Neural cell (in vitro differentiated cells): ENCODE measurements around the gene CANT1. TPM values are rescaled to one million over a fixed set of nuclear protein-coding genes. Genes with fewer than 3 reads are reported as not detected.

Source experiments
- H2AFZ ChIP-seq: fragments of 200-600, 300-800 bp; sonication (generic), shearing (Covaris generic); 2 replicates; pipeline ENCODE4 v1.6.0; 2014; ENCODE audit warnings: low read depth, mild to moderate bottlenecking, antibody characterized with exemption, low read length, moderate library complexity
- H3F3A ChIP-seq: fragments of 200-600 bp; shearing (Covaris generic); 2 replicates; pipeline ENCODE4 v1.6.1; 2016; ENCODE audit warnings: mild to moderate bottlenecking, moderate library complexity, mixed read lengths, antibody characterized with exemption, low read length; ENCODE audit not compliant: insufficient read depth, poor library complexity, severe bottlenecking
- H3K27ac ChIP-seq: fragments of 200-600, 300-800 bp; sonication (generic), shearing (Covaris generic); 2 replicates; pipeline ENCODE4 v1.5.1; 2014; ENCODE audit warnings: mild to moderate bottlenecking, low read length, moderate library complexity
- H3K27me3 ChIP-seq: fragments of 300-800, 200-600 bp; sonication (generic), shearing (Covaris generic); 2 replicates; pipeline ENCODE4 v1.6.0; 2014; ENCODE audit warnings: mild to moderate bottlenecking, low read depth, low read length, moderate library complexity; ENCODE audit not compliant: insufficient read depth
- H3K36me3 ChIP-seq: fragments of 300-800, 200-600 bp; sonication (generic), shearing (Covaris generic); 2 replicates; pipeline ENCODE4 v1.5.1; 2014; ENCODE audit warnings: mild to moderate bottlenecking, antibody characterized with exemption, low read length, moderate library complexity; ENCODE audit not compliant: insufficient read depth
- H3K4me2 ChIP-seq: fragments of 300-800, 200-600 bp; sonication (generic), shearing (Covaris generic); 2 replicates; pipeline ENCODE4 v1.6.0; 2014; ENCODE audit warnings: mild to moderate bottlenecking, low read length
- H3K4me3 ChIP-seq: fragments of 300-800, 200-600 bp; sonication (generic), shearing (Covaris generic); 2 replicates; pipeline ENCODE4 v1.5.1; 2014; ENCODE audit warnings: mild to moderate bottlenecking, low read length, moderate library complexity
- H3K79me2 ChIP-seq: fragments of 200-600 bp; shearing (Covaris generic); replicated peaks from 2 replicates; pipeline ENCODE4 v1.6.0; 2014; ENCODE audit warnings: mild to moderate bottlenecking, low read length, moderate library complexity; ENCODE audit not compliant: insufficient read depth
- H3K9ac ChIP-seq: fragments of 300-800, 200-600 bp; sonication (generic), shearing (Covaris generic); 2 replicates; pipeline ENCODE4 v1.6.1; 2016; ENCODE audit warnings: mild to moderate bottlenecking, low read length, mixed read lengths
- H3K9me2 ChIP-seq: fragments of 200-600 bp; shearing (Covaris generic); 2 replicates; pipeline ENCODE4 v1.6.1; 2016; ENCODE audit warnings: mild to moderate bottlenecking, low read length, mixed read lengths; ENCODE audit not compliant: insufficient read depth
- H3K9me3 ChIP-seq: fragments of 200-600, 300-800 bp; sonication (generic), shearing (Covaris generic); 2 replicates; pipeline ENCODE4 v1.6.1; 2016; ENCODE audit warnings: mild to moderate bottlenecking, mixed run types, low read length, moderate library complexity, mixed read lengths
- H4K20me1 ChIP-seq: fragments of 200-600 bp; shearing (Covaris generic); 2 replicates; pipeline ENCODE4 v1.6.1; 2016; ENCODE audit warnings: mild to moderate bottlenecking, mixed run types; ENCODE audit not compliant: insufficient read depth
- EP300 ChIP-seq: fragments of 450-650 bp; conservative IDR thresholded peaks from 2 replicates; pipeline ENCODE4 v1.6.1; 2014; ENCODE audit warnings: antibody characterized with exemption, mild to moderate bottlenecking, moderate library complexity; ENCODE audit not compliant: poor library complexity, severe bottlenecking
- EZH2 ChIP-seq: fragments of 200-600, 300-800 bp; shearing (Covaris generic), sonication (generic); IDR thresholded peaks from 2 replicates; pipeline ENCODE4 v1.6.1; 2014; ENCODE audit warnings: antibody characterized with exemption, low read length, borderline replicate concordance, mild to moderate bottlenecking; ENCODE audit not compliant: insufficient read depth, poor library complexity, severe bottlenecking
- MXI1 ChIP-seq: fragments of 450-650 bp; conservative IDR thresholded peaks from 2 replicates; pipeline ENCODE4 v1.6.1; 2014; ENCODE audit warnings: antibody characterized with exemption, mild to moderate bottlenecking; ENCODE audit not compliant: poor library complexity, severe bottlenecking
- POLR2AphosphoS5 ChIP-seq: IDR thresholded peaks from 2 replicates; pipeline ENCODE4 v1.6.1; 2012
- RAD21 ChIP-seq: fragments of 450-650 bp; conservative IDR thresholded peaks from 2 replicates; pipeline ENCODE4 v1.6.1; 2014; ENCODE audit warnings: antibody characterized with exemption, mild to moderate bottlenecking, moderate library complexity
- REST ChIP-seq: IDR thresholded peaks from 2 replicates; pipeline ENCODE4 v1.6.1; 2012; ENCODE audit warnings: borderline replicate concordance
- SMC3 ChIP-seq: fragments of 450-650 bp; conservative IDR thresholded peaks from 2 replicates; pipeline ENCODE4 v1.6.1; 2014; ENCODE audit warnings: antibody characterized with exemption, mild to moderate bottlenecking, moderate library complexity; ENCODE audit not compliant: poor library complexity
- TAF1 ChIP-seq: IDR thresholded peaks from 2 replicates; pipeline ENCODE4 v1.6.1; 2012; ENCODE audit warnings: low read depth
- polyA plus RNA-seq: library from polyadenylated mRNA; depleted of rRNA; stranded (reverse); fragments of >200 nt; gene quantifications from 2 replicates; pipeline ENCODE4 v1.2.3, GENCODE V29; 2014
- TF ChIP-seq, protein P1 (sequence below): fragments of 450-650 bp; IDR thresholded peaks from 2 replicates; pipeline ENCODE4 v1.5.1; 2014; ENCODE audit warnings: antibody characterized with exemption, mild to moderate bottlenecking, moderate library complexity; ENCODE audit not compliant: poor library complexity, severe bottlenecking

Gene CANT1
- polyA plus RNA-seq, 1 donor from 2014 or later = 17.7 TPM

DNA sequence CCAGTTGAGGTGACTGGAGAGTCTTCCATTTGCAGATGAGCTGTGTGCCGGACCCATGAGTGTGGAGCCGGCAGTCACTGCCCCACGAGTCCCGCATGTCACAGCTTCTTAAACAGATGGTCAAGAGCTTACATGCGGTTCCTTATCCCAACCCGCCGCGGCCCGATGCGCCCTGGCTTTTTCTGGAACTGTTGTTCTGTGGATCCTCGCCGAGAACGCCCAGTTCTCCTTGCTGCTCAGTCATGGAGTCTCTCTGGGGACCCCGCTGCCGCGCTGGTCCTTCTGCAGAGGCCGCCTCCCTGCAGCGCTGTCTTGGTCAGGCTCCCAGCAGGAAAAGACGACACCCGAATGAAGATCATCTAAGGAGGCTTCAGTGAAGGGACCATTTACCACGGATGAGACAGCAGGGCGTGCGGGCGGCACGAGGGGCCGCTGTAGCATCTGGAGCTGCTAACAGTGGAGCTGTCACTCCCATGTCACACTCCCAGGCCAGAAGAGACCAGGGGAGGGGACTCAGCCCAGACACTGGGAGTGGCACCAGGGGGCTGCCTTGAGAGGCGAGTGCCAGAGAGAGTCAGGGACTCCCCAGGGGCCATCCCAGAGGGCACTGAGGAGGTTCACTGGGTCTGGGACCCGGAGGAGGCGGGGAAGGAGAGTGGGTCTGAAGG, 19.1 kb downstream of the CANT1 start:
- no peaks in the 10 kb centered on the region for H3K36me3 ChIP-seq
- no peak overlapping the region for H2AFZ ChIP-seq
- H3F3A ChIP-seq = no peaks in the 10 kb centered on the region
- no peak for TF ChIP-seq POLR2AphosphoS5
- TF ChIP-seq REST = no peak
- no peak for TF ChIP-seq SMC3
- TF ChIP-seq, protein P1, sequence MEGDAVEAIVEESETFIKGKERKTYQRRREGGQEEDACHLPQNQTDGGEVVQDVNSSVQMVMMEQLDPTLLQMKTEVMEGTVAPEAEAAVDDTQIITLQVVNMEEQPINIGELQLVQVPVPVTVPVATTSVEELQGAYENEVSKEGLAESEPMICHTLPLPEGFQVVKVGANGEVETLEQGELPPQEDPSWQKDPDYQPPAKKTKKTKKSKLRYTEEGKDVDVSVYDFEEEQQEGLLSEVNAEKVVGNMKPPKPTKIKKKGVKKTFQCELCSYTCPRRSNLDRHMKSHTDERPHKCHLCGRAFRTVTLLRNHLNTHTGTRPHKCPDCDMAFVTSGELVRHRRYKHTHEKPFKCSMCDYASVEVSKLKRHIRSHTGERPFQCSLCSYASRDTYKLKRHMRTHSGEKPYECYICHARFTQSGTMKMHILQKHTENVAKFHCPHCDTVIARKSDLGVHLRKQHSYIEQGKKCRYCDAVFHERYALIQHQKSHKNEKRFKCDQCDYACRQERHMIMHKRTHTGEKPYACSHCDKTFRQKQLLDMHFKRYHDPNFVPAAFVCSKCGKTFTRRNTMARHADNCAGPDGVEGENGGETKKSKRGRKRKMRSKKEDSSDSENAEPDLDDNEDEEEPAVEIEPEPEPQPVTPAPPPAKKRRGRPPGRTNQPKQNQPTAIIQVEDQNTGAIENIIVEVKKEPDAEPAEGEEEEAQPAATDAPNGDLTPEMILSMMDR = no peak
- no peak for TF ChIP-seq RAD21
- no peak for TF ChIP-seq TAF1
- TF ChIP-seq EZH2 = no peak
- no peak for TF ChIP-seq MXI1
- no peak for TF ChIP-seq EP300
- no peak overlapping the region for H3K4me2 ChIP-seq
- H3K4me3 ChIP-seq = no peak overlapping the region
- H3K9me2 ChIP-seq = no peaks in the 10 kb centered on the region
- no peaks in the 10 kb centered on the region for H3K79me2 ChIP-seq
- H3K27me3 ChIP-seq = no peaks in the 10 kb centered on the region
- no peak overlapping the region for H3K27ac ChIP-seq
- no peaks in the 10 kb centered on the region for H4K20me1 ChIP-seq
- no peak overlapping the region for H3K9ac ChIP-seq
- no peaks in the 10 kb centered on the region for H3K9me3 ChIP-seq

DNA sequence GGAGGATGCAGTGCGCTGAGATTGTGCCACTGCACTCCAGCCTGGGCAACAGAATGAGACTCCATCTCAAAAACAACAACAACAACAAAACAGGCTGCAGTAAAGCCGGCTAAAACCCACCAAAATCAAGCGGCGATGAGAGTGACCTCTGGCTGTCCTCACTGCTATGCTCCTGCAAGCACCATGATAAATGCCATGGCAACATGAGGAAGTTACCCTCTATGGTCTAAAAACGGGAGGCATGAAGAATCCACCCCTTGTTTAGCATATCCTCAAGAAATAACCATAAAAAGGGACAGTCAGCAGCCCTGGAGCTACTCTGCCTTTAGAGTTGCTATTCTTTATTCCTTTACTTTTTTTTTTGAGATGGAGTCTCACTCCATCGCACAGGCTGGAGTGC, 21.4 kb downstream of the CANT1 start:
- Histone ChIP-seq H3K79me2 (no peaks in the 10 kb centered on the region), H4K20me1 (no peaks in the 10 kb centered on the region), H3K27ac (no peak overlapping the region), H3K9me3 (no peaks in the 10 kb centered on the region), H2AFZ (no peak overlapping the region), H3K4me2 (no peak overlapping the region), H3K9ac (no peak overlapping the region), H3F3A (no peaks in the 10 kb centered on the region), H3K4me3 (no peak overlapping the region), H3K9me2 (no peaks in the 10 kb centered on the region), H3K27me3 (no peaks in the 10 kb centered on the region), H3K36me3 (no peaks in the 10 kb centered on the region)
- TF ChIP-seq EP300 = no peak
